SKM-1 treated with dmso at 0.1 percent for 144 hours (cell line): ENCODE measurements around the gene LRRC8E.
A peak's percentile ranks its signal among the peaks of the same experiment; 100 is the strongest.

Experiments
- DNase-seq: peaks from one replicate; lab custom pipeline; 2025; ENCODE audit not compliant: unreplicated experiment; lab: John Stamatoyannopoulos, UW

LRRC8E gene

DNA sequence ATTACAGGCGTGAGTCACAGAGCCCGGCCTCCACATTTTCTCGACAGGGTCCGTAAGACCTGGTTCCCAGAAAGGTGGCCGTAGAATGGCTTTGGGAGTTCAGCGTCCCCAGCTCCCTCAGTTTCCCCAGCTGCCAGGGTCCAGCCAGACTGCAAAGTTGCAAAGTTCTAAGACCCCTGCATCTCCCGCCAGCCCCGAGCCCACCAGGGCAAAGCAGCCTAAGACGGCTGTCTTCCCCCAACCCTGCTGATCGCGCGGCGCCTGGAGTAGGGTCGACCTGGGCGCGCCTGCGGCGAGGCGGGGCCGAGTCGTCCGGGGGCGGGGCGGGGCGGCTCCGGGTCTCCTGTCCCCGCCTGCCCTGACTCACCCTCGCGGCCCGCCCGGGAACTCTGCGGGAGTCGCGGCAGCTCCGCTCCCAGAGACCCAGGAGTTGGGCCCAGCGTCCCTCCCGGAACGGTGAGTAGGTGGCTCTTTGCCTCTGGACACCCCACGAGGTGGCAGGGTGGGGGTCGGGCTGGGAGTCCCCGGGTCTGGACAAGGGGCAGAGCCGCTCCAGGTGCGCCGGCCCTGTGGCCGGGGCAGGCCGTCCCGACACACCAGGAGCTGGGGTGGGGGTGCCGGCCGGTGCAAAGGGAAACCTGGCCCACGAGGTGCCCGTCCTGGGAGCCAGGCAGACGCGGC, at the start of gene LRRC8E:
Gene LRRC8E (plus strand): TSS at position 366 of the 681 bp plus-strand sequence. CDS start 7,094 bp downstream, outside the sequence.
- DNase-seq = no peak

DNA sequence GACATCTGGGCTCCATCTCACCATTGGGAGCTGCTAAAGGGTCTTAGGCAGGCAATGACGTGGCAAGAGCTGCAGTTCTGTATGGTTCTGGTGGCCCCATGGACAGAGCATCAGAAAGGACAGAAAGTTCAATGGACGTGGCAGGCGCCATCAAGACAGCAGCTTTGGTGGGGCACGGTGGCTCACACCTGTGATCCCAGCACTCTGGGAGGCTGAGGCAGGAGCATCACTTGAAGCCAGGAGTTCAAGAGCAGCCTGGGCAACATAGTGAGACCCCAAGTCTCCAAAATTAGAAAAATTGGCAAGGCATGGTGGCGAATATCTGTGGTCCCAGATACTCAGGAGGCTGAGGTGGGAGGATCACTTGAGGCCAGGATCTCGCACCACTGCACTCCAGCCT, 48.8 kb upstream of the LRRC8E start:
- no peak for DNase-seq

DNA sequence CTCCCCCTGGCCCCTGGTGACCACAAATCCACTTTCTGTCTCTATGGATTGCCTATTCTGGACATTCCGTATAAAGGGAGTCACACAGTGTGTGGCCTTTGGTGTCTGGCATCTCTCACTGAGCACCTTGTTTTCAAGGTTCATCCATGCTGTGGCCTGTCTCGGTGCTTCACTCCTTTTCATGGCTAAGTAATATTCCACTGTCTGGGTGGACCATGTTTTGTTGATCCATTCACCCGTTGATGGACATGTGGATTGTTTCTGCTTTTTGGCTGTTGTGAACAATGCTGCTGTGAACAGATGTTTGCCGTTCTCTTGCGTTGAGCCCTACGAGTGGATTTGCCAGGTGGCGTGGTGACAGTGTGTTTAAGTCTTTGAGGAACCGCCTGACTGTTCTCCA, 47.7 kb upstream of the LRRC8E start:
- DNase-seq = no peak

DNA sequence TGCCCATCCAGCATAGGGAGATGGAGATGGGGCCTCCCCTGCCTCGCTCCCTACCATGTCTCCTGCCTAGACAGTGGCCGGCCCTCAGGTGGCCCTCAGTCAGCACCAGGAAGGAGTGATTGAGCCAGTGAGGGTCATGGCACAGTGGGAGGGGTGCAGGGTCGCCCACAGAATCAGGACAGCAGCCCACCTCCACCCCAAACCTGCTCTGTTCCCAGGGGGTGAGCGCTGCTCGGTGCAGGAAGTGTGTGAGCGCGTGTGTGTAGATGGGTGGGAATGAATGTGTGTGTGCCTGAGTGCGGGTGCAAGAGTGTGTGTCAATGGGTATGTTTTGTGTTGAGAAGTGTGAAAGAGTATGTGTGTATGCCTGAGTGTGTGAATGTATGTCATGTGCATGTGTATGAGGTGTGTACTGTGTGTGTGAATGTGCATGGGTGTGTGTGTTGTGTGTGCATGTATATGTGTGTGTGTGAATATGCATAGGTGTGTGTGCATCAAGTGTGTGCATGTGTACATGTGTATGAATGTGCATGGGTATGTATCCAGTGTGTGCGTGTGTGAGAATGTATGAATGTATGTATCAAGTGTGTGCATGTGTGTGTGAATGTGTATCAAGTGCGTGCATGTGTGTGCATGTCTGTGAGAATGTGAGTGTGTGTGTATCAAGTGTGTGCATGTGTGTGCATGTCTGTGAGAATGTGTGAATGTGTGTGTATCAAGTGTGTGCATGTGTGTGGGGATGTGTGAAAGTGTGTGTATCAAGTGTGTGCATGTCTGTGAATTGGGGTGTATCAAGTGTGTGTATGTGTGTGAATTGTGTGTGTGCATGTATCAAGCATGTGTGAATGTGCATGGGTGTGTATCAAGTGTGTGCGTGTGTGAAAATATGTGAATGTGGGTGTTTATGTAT, 46.3 kb upstream of the LRRC8E start:
- DNase-seq = no peak

DNA sequence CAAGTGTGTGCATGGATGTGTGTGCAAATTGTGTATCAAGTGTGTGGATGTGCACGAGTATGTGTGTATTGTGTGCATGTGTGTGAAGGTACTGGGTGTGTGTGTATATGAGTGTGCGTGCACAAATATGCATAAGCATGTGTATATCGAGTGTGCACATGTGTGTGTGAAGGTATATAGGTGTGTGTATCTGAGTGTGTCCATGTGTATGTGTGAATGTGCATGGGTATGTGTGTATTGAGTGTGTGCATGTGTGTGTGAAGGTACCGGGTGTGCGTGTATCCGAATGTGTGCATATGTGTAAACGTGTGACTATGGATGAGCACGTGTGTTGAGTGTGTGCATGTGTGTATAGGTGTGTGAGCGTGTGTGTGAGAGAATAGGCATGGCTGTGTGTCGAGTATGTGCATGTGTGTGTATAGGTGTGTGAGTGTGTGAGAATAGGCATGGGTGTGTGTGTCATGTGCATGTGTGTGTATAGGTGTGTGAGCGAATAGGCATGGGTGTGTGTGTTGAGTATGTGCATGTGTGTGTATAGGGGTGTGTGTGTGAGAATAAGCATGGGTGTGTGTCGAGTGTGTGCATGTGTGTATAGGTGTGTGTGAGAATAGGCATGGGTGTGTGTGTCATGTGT, 45.5 kb upstream of the LRRC8E start:
- DNase-seq = no peak

DNA sequence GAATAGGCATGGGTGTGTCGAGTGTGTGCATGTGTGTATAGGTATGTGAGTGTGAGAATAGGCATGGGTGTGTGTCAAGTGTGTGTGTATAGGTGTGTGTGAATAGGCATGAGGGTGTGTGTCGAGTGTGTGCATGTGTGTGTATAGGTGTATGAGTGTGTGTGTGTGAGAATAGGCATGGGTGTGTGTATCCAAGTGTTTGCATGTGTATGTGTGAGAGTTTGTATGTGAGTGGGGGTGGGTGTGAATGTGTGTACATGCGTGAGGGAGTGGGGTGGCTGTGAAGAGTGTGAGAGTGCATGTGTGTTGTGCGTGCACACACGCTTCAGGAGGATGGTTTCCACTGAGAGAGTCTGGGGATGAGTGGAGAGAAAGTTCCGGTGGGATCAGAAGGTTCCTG, 44.8 kb upstream of the LRRC8E start:
- DNase-seq = no peak

DNA sequence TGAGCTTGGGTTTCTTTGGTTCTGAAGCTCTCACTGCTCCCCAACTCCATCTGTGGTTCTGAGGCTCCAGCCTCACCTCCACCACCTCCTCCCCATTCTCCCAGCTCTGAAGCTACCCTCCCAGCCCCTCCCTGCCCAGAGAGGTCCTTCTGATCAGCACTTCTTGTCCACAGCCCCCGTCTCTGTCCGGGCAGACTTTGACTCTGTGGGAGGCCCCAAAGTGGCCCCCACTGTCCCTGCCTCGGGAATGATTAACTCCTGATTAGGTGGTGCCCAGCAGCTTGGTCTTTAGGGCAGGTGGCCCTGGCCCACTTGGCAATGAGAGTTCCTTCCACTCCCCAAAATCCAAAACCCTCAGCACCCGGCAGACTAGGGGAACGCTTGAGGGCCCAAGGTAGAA, 43.9 kb upstream of the LRRC8E start:
- DNase-seq = no peak

DNA sequence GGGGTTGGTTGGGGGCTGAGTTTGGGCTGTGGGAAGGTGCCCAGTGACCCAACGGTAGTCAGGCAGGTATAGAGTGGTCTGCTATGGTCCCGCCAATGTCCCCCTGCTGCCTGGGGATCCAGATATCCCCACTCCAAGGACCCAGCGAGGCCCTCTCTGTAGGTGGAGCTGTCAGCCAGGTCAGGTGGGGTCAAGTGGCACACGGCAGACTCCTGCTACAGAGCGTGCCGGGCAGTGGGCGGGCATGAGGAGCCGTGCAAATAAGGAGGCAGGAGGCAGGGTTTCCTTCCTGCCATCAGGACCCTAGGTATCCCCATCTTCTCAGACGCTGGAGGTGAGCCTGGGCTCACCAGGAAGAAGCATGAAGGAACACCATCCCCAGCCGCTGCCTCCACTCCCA, 43.4 kb upstream of the LRRC8E start:
- no peak for DNase-seq

DNA sequence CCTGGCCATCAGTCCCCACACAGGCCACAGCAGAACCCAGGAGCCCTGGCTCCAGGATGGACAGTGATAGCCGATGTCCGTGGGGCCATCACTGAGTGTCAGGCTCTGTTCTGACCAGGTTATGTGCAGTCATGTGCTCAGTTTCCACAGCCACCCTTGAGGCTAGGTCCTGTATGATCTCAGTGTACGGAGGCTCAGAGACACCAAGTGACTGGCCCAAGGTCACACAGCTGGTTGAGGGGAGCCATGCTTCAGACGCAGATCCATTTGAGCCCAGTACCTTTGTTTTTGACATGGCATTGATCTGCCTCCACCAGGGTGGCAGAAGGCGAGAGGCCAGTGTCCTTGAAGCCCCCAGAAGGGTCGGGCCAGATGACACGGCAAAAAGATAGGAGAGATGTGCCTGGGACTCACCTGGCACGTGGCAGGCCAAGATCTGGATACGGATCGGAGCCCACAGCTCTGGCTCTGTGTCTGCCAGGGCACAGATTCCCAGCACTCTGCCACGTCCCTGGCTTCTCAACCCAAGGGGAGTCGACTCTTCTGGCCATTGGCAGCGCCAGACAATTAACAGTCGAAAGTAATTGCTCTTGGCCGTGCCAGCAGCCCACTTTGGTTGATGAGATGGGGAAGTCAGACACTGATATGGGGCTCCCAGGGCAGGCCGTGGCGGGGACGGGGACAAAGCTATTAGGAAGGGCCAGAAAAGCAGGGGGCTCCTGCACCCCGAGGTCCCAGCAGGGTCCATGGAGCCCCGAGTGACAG, 42.7 kb upstream of the LRRC8E start:
- no peak for DNase-seq

DNA sequence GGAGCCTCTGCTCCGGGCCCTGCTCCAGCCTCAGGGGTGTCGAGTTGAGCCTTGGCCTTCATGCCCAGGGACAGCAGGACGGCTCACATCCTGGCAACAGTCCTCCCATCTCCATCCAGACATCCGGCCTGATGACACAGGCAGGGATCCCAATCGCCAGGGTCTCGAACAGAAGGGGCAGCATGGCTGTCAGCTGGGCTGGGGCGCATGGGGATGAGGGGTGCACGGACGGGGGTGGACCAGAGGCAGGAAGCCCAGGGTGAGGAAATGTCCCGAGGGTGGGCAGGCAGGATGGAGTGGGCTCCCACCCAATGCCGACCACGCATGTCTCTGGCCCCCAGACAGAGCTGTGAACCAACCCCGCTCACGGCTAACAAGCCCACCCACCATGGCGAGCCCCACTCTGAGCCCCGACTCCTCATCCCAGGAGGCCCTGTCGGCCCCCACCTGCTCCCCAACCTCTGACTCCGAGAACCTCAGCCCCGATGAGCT, 42.1 kb upstream of the LRRC8E start:
- no peak for DNase-seq

DNA sequence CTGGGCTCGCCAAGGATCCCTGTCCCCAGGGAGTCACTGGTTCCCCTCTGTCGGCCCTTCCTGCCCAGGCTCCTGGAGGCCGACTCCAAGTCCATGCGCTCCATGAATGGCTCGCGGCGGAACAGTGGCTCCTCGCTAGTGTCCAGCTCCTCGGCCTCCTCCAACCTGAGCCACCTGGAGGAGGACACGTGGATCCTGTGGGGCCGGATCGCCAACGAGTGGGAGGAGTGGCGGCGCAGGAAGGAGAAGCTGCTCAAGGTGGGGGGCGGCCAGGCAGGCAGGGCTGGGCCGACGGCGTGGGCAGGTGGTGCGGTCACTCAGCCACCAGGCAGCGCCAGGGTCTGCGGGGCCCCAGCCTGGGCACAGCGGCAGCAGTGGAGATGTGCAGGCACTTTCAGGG, 40.6 kb upstream of the LRRC8E start:
- no peak for DNase-seq

DNA sequence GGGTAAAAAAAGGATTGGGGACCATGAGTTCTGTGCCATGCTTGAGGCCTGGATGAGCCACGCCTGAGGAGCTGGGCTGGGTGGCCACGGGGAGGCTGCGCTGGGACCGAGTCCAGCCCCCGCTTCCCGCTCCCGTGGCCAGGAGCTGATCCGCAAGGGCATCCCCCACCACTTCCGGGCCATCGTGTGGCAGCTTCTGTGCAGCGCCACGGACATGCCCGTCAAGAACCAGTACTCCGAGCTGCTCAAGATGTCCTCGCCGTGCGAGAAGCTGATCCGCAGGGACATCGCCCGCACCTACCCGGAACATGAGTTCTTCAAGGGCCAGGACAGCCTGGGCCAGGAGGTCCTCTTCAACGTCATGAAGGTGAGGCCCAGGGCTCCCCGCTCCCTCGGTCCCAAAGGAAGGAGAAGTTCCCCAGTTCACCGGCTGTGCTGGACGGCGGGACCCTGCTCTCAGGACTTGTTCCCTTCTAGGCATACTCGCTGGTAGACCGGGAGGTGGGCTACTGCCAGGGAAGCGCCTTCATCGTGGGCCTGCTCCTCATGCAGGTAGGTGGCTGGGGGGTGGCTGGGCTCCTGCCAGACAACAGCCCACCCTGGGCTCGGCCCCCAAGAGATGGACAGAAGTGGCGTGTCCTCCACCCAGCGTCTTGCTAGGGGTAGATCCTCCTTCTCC, 39.4 kb upstream of the LRRC8E start:
- no peak for DNase-seq

DNA sequence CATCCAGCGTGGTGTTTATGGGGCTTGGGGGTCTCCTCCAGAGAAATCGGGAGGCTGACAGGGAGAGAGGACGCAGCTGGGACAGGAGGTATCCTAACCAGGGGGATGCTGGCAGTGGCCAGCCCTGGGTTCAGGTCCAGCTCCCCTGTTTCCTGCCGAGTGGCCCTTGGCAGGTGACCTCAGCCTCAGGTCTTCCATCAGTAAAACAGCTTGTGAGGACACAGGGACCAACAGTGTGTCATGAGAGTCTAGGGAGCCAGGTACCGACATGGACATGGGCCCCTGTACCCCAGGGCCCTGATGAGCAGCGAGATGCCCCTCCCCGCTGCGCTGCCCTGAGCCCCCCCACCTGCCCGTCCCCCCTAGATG, 38.7 kb upstream of the LRRC8E start:
- DNase-seq = no peak

DNA sequence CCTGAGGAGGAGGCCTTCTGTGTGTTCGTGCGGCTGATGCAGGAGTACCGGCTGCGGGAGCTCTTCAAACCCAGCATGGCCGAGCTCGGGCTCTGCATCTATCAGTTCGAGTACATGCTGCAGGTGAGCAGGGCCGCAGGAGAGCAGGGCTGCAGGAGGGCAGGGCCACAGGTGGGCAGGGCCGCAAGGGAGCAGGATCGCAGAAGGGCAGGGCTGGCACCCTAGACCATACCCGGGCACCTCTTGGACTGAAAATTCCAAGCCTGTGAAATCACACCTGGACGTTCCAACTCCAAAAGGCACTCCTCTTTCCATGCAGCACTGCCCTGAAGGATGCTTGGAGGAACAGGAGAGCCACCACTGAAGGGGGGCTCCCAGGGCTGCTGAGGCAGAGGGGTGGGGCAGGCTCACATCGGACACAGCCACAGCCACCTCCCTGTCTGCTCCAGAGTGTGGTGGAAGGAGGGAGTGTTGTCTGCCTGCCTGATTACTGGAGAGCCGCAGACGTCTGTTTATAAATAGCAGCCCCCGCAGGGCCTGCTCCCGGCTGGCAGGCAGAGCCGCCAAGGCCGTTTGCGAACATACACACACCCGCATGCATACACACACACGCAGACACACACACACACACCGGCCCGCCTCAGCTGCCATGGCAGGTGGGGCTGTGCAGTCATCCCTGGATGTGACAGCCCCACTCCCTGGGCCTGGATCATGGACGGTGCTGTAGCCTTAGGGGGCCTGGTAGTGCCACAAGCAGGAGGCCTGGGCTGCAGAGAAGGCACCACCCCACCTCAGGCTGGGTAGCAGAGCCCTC, 38.1 kb upstream of the LRRC8E start:
- DNase-seq = no peak

DNA sequence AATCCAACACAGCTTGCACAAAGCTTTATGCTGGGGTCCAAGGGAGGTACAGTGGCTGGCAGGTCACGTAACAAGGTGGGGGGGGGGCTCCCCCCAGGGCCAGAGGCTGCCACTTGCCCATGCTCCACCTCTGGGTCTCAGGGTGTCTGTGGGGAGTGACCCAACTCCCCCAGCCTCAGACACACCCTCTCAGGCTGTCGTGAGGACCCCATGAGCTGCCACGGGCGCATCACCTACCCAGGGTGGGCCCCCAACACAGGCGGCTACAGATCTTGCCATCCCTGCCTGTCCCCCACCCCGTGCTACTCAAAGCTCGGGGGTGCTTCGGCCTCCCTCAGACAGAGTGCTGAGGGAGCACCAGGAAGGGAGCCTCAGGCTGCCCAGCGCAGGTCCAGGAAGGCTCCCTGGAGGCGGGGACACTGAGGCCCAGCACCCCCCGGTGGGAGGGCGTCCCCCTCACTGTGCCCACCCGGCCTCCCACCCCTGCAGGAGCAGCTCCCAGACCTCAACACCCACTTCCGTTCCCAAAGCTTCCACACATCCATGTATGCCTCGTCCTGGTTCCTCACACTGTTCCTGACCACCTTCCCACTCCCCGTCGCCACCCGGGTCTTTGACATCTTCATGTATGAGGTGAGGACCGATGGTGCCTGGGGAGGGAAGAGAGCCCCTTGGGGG, 37.2 kb upstream of the LRRC8E start:
- DNase-seq = no peak

DNA sequence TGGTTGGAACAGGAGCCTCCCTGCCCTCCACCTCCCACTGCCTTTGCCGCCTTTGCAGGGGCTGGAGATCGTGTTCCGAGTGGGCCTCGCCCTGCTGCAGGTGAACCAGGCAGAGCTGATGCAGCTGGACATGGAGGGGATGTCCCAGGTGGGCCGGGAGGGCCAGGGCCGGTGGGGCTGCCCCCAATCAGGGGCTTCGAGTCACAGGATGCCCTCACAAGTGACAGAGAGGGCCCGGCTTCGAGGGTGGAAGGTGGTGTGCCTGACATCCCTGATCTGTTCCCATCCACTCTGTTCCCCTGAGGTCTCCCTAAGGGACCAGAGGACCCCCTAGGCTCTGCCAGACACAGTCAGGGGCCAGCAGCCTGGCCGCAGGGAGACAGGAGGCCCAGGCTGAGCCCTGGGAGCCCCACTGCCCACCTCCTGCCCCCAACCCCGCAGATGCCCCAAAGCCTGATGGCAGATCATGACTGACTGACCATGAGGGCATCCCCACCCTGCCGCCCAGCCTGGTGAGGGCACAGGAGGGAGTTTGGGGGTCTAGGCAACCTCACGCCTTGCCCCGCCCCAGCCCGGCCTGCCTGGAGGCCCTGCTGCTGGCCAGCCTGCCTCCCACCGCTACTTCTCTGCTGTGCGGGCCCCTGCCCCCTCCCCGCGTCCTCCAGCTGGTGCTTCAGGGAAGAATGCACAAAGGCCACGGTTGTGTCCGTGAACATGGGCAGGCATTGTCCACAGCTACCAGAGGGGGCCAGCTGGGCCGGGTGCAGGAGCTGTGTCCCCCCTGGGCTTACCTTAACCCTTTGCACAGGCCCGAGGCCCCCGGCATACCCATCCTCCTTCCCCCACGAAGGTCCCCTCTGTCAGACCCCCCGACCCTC, 36.4 kb upstream of the LRRC8E start:
- no peak for DNase-seq

DNA sequence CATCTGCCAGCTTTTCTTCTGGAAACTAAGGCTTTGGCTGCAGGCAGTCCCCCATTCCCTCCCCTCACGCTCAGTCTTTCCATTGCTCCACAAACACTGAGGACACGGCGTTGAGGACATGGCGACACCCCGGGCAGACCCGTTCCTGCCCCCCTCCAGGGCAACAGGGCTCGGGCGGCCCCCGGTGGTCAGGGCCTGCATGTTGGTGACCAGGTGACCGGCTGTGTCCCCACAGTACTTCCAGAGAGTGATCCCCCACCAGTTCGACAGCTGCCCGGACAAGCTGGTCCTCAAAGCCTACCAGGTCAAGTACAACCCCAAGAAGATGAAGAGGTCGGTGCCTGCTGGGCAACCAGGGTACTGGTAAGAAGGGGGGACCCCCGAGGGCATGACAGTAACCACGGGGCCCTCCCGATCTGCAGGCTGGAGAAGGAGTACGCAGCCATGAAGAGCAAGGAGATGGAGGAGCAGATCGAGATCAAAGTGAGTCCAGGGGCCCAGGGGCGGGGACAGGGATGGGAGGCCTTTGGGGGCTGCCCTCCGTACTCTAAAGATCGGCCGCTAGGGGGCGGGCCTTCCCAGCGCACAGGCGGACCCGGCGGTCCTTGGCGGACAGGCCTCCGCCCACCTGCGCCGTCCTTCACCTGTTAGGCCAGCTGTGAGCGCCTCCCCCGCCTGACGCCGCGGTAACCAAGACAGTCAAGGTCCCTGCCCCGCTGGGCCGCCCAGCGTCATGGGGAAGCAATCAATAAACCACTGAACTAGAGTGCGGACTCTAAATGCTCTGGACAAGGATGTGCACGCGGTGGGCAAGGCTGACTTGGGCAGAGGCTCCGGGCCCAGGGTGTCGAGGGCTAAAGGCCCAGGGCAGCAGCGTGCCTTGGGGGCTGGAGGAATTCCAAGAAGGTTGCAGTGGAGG, 35.2 kb upstream of the LRRC8E start:
- peak; percentile 10 for DNase-seq
